Measurements from ENCODE around the gene LIN28B.

Gene LIN28B

GRCh38 chr6:105111871-105112270, 155.0 kb downstream of the LIN28B start:
- no peak for DNase-seq (ENCODE audit: low spot score)

DNA sequence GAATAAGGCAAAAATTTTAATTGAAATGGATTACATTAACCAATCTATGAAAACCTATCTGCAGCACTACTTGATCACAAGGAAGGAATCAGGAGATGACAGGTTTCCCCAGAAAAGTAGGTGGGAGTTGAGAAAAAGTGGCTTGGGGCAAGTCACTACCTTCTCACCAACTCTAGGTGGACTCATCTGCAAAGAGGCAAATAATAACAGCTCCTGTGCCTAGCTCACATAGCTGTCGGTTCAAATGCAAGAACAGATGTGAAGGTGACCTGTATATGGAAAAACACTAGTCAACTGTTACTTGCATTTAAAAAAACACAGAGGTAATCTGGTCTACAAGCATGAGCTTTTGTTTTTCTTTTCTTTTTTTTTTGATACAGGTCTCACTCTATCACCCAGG, 155.7 kb downstream of the LIN28B start:
- no peak for DNase-seq (ENCODE audit: low spot score)

DNA sequence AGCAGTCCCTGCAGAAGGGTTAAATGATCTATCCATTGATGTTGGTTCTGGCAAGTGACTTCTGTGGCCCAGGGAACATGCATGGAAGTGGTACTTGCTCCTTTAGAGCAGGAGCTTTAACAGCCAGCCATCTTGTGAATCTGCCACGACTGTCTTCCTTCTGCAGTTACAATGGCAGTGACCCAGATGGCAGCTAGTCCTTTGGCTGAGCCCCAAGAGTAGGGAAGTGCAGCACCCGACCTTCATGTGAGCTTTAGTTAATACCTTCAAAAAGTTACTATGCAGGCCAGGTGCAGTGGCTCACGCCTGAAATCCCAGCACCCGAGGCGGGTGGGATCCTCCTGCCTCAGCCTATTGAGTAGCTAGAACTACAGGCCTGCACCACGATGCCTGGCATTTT, 156.5 kb downstream of the LIN28B start:
- no peak for DNase-seq (ENCODE audit: low spot score)

GRCh38 chr6:105116150-105116549, 159.2 kb downstream of the LIN28B start:
- DNase-seq (ENCODE audit: low spot score) = no peak

DNA sequence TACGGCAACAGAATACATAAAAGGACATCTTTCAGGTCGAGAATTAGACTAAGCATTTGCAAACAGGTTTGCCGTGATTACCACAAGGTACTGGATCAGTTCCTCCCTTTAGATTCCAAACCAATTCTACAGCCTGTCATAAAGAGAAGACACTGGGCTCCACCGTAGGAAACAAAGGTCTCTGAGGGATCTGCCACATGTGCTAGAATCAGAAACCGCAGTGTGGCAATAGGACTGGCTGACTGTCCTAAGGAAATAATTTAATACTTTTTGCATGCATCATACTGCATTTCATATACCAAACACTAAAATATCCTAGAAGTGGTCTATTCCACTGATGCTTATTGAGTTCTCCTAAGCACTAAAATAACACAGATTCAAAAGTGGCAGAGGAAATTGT, 163.7 kb downstream of the LIN28B start:
- DNase-seq (ENCODE audit: low spot score) = no peak

DNA sequence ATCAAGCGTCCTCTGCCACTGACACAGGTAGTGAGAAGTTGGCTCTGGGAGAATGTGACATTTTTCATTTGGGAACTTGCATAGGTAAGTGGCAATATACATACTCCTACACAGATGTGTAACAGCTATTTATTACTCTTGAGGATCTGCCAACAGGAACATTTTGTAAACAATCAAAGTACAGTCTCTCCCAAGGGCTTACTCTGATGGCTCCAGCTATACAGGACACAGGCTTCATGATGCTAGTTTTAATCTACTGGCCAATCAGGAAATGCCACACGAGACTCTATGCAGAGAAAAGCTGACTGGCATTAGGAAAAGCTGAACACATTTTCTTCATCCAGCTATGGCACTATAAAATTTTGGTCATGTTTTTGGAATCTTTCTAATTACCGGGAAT, 165.1 kb downstream of the LIN28B start:
- DNase-seq (ENCODE audit: low spot score) = no peak

- no peak for DNase-seq (ENCODE audit: low spot score)
Measured at GRCh38 chr6:105122717-105123116, 165.8 kb downstream of the LIN28B start.
